GM21423 (cell line): ENCODE results near the gene KCNC4.

Source experiments
- ATAC-seq: cut with Tn5 transposase; IDR thresholded peaks from one replicate; pipeline ENCODE4 v1.9.1; 2021; ENCODE audit warnings: mild to moderate bottlenecking, moderate library complexity; ENCODE audit not compliant: unreplicated experiment

Gene KCNC4

DNA sequence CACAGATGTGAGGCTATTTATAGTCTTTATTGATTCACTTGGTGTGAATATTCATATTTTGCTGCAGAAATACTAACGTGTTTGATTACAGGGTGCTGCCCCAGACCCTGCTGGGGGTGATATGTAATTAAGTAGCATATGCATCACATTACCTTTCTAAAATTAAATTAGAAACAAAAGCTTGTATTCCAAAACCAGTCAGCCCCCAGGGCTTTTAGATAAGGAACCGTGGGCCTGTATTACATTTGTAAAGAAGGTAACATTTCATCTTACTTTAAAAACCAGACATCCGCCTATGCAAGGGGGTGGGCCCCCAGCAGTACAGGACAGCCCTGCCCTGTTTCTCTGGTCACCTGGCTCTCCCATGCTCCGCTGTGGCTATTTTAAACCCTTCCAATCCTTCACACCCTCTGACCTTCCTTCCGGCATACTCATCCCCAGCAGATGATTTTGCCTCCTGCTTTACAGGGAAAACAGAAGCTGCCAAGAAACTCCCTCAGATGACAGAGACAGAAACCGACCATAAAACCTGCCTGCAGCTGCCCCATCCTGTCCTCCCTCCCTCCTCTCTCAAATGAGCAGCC is 22.0 kb upstream of the KCNC4 start:
- ATAC-seq = no peak

DNA sequence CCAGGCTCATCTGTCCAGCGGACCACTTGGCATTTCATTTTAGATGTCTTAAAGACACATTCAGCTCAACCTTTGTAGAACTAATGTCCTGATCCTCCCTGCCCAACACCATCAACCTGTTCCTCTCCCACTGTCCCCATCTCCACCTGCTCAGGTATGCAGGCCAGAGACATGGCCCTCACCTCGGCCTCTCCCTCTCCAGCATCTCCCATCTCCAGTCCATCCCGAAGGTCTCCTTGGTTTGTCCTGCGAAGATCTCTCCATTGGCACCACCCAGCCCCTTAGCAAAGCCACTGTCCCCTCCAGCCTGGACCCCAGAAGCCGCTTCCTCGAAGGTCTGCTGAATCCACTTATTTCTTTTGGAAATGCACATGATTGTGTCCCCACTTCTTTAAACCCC is 20.9 kb upstream of the KCNC4 start:
- ATAC-seq = no peak

DNA sequence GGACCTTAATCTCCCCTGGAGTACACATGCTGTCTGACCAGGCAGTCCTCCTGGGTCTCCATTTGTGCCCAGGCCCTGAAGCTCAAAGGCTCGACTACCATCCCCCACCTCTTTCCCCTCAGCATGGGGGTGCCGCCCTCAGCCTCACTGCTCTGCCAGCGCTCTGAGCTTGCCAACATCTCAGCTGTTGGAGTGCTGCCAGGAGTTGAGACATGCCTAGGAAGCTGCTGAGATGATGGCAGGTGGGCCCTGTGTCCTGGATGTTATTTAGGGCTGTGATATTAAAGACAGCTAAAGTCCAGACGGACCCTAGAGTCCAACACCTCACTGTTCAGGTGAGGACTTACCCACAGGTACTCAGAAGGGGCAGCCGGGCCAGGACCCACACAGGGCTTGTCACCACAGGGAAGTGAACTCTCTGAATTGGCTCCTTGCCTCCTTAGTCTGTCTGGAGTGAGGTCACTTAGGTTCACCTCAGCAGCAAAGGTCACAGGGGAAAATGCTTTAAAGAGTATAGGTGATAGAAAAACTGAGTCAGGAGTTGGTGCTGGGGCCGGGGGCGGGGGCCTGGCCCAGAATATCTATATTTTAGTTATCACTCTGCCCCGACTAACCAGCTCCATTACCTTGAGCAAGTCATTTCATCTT is 19.7 kb upstream of the KCNC4 start:
- ATAC-seq = no peak

DNA sequence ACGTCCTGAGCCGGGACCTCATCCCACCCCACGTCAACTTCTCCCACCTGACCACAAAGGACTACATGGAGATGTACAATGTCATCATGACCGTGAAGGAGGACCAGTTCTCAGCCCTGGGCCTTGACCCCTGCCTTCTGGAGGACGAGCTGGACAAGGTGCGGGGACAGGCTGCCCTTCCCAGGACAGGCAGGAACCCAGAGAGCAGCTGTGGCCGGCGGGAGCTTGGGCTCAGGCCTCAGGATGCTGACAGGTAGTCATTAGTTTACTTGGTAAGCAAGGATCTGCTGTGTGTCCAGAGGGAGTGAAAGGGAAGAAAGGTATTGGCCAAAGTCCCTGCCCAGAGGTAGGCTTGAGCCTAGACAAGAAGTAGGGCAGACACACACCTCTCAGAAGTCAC is 17.6 kb upstream of the KCNC4 start:
- ATAC-seq = no peak

DNA sequence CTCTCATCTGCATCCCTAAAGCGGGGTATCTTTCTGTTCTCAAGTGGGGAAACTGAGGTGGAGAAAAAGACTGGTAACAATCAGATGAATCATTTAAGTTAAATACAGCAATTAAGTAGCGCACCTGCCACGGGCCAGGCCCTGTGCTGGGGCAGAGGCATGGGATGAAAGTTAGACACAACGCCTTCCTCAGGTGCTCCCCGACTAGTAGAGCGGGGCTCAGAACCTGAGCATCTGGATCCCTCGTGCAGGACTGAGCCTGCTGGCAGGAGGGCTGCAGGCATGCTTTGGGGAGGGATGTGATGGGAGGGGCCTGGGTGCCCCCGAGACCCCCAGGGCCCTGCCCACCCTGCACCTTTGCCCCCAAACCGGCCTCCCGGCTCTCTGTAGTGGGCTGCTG is 14.9 kb upstream of the KCNC4 start:
- no peak for ATAC-seq

DNA sequence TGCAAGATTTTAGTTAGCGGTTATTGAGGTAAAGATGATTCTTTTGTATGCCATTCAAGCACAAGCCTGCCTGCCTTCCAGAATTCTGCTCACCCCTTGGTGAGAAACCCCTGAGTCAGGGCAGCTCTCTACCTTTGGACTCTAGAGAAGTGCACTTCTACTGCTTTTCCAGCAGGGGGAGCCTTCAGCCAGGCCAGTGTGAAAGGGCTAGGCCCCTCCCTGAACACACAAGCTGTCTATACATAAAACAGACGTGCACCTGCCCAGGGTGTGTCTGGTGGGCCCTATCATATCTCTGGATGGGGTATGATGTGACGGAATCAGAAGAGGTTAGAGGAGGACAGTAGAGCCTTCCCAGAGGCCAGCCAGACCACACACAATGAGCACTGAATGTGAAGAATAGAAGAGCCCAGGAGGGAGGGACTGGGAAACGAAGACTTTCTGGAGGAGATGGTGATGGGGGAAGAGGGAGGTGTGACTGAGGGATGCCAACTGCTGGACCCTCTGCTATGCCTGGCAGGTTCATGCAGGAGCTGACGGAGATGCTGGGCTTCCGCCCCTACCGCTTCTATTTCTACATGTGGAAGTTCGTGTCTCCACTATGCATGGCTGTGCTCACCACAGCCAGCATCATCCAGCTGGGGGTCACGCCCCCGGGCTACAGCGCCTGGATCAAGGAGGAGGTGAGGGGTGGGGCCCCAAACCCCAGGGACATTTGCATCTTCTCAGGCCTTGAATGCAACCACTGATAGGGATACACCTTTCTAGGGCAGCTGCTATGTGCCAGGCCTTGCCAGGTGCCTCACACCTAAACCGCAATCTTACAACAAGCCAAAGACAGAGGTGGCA is 13.0 kb upstream of the KCNC4 start:
- ATAC-seq = no peak

DNA sequence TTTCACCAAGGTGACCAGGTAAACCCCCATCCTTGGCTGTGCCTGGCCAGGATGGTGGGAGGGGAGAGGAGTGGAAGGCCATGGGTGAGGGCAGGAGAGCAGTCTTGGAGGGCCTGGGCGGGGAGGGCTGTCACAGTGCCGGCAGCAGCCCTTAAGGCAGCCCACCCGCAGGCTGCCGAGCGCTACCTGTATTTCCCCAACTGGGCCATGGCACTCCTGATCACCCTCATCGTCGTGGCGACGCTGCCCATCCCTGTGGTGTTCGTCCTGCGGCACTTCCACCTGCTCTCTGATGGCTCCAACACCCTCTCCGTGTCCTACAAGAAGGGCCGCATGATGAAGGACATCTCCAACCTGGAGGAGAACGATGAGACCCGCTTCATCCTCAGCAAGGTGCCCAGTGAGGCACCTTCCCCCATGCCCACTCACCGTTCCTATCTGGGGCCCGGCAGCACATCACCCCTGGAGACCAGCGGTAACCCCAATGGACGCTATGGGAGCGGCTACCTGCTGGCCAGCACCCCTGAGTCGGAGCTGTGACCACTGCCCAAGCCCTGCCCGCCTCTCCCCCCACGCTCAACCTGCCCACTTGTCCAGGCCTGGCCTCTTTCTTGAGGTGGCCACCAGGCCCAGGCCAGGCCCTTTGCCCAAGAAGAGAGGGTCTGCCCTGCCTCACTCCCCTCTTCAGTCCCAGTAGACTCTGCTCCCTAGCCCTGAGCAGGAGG is 12.0 kb upstream of the KCNC4 start:
- no peak for ATAC-seq

DNA sequence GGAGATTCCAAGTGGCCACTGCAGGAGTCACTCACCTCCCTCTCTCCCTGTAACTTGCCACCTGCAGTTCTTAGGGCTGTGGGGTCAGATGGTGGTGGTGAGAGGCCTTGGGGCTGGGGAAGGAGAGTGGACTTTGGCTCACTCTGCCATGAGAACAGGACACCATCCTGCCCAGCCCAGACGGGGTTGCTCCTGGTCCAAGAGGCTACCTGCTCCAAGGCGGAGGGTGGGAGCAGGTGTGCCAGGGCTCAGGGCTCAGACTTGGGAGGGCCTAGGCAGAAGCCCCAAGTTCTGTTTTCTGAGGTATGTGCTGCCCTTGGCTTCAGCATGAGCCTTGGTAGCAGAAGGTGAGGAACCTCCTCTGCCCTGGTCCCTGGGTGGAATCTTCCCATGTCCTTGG is 11.4 kb upstream of the KCNC4 start:
- no peak for ATAC-seq

DNA sequence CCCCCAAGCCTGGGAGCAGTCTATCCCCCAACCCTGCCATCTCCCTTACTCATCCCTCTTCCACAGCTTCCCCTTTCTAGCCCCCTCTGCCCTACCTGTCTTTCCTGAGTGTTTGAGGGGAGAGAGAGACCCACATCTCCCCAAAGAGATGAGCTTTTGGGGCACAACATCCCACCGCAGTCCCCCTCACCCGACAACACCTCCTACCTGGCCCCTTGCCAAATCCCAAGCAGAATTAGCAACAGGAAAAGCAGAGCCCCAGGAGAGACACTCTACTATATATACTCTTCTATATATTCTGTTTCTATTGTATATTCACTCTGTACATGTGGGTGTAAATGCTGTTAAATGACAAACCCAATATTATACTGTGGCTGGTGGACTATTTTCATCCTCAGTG is 9.9 kb upstream of the KCNC4 start:
- no peak for ATAC-seq

DNA sequence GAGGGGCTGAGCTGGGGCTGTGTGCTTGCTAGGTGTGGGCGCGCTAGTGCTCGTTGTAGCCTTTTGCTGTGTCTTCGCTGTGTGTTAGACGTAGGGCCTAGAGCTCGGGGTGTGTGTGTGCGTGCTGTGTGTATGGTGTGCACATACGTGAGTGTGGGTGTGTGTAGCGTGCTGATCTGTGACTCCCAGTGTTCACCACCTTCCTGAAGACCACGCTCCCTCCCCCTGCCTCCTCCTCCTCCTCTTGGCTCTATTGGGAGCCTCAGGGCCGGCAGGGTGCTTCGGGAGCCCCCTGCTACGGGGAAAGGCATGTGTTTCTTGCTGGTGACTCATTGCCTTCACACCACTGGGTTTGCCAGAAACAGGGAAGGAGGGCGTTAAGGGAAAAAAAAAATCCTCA is 9.4 kb upstream of the KCNC4 start:
- no peak for ATAC-seq

DNA sequence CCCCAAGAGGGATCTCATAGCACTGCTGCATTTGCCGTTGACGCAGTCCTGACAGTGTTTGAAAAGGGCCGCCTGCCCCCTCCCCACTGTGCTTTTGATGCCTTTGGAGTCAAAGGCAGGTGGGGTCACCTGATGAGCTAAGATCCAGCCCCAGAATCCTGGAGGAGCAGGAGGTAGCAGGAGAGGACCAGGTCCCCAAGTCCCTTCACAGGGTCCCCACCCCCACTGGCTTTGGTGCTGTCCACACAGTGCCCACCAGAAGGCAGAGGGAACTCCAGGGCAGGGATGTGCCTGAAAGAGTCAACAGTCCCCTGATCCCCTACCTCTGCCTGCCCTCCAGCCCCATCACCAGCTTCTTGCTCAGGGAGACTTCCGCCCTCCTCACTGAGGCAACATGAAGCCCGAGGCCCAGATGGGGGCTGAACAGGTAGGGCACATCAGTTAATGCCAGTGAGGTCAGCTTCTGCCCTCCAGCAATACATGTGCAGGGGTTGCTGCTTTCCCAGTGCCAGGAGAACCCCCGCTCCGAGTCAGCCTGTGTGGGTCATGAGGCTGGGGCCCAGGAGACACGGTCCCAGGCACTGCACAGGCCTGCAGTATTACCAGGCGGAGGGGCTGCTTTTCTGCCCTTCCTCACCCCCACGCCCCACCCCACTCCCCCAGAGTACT is 8.8 kb upstream of the KCNC4 start:
- no peak for ATAC-seq

DNA sequence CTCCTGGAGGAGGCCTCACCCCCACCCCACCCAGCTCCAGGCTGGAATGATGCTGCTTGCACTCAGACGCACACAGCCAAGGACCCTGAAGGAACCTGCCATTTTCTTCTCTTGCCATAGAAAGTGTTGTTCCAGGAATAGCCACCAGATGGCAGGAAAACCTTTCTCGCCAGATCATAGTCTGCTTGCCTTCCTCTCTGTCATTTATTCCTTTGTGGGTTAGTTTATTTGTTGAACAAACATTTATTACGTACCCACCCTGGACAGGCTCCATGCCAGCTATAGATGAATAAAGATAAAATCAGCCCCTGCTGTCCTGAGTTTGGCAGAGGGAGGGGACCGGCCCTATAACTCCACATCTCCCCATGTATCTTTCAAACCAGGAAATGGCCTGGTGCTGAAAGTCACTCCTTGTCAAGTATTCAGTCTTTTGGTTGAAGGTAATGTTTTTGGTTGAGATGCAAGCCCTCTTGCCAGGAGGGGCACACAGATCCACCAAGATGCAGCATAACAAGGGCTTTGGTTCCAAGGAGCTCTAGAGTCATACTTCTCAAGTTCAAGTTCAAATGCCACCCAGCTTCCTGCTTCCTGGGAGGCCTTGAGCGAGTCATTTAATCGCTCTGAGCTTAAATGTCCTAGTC is 7.0 kb upstream of the KCNC4 start:
- no peak for ATAC-seq

DNA sequence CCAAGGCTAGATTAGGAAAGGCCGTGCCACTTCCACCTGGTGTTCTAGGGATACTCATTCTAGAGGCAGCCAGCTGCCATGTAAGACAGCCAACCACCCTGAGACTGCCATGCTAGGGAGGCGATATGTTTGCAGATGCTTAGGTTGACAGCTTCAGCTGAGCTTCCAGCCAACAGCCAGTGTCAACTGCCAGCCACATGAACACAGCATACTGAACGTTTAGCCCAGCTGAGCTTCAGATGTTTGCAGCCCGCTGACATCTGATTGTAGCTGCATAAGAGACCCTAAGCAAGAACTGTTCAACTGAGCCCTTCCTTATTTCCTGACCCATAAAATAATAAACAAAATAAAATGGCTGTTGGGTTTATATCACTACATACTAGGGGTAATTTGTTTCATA is 5.0 kb upstream of the KCNC4 start:
- ATAC-seq = no peak

DNA sequence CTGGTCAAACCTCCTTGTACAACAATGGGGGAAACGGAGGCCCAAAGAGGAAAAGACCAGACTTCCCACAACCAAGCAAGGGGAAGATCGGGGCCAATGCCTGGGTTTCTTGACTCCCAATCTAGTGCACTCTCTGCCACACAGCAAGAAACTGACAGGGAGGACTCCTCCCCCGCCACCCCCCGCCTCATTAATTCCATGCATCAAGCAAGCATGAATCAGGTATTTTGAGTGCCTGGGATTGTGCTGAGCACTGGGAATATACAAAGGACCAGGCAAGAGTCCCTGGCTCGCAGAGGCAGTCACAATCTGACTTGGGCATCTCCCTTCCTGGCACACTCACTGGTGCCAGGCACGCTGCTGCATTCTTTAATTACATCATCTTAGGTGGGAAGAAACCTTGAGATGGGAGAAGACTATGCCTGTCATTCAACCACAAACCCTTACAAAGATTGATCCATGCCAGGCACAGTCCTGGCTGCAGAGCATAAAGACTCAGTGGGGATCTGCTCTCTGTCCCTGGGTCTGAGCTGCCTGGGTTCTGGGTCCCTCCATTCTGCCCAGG is 4.4 kb upstream of the KCNC4 start:
- ATAC-seq = no peak

DNA sequence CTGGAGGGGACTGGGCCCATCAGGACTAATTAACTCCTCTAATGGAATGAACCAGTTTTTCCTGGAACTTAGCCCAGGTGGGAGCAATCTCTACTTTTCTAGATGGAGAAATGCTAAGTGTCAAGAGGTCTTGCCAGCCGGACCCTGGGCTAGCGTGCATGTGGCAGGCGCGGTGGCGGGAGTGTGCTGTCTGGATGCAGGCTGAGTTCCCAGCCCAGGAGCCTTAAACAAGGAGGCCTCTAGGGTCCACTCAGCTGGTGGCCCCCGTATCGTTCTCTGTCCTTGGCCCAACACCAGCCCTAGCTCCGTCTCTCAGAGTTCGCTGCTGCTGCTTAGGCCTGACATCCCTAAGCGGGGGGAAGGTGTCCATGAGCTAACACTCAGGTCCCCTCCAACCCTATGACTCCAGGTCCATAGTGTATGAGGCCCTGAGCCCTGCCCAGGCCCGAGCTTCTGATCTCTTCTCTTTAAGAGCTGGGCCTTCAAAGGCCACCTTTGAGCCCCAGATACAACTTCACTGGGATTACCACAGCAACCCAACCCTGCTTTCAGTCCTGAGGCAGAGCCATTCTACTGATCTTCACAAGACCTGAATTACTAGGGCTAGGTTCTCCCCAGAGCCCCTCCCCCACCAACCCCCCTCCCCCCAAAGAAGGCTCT is 3.7 kb upstream of the KCNC4 start:
- no peak for ATAC-seq

DNA sequence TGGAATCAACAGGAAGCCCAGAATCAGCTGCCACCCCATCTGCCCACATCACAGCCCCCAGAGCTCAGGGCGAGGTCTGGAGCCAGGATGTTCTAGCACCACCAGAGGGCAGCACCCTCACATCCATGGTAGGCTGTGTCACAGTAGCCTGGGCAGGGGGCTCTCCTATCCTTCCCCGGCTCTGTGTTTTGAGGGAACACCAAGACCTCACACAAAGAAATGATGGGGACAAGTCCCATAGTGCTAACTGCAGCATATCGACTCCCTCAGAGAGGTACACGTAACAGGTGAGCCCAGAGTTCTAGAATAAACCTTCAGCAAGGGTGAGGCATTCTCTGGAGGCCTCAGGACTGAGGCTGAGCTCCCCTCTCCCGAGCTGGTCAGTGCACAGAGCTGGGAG is 2.3 kb upstream of the KCNC4 start:
- no peak for ATAC-seq

DNA sequence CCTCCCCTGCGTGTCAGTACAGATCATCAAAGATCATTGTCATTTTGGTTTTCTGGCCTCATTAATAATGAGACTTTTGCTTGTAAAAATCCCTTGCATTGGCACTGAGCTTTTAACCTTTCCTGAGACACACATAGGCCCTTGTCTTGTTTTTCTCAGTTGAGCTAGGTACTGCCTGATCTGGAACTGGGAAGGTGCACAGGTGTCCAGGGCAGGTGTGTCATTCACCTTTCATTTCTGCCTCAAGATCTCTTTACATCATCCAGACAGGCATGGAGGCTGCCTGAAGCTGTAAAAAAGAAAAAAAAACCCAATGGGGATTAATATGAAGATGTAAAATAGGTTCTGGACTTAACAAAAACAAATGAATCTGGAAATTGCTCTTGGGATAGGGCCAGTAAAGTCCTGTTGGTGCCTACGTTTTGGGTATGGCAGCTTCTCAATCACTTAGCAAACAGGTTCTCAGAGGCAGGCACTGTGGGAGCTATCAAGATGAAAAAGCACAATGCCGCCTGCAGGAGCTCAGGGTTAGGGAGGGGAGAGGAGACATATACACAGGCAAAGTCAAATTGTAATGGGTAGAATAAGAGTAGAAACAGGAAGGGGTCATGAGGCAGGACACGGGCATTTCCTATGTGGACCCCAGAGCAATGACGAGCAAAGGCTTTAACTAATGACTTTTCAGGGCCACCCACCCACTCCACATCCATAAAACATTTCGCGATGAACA is 1.0 kb upstream of the KCNC4 start:
- no peak for ATAC-seq

DNA sequence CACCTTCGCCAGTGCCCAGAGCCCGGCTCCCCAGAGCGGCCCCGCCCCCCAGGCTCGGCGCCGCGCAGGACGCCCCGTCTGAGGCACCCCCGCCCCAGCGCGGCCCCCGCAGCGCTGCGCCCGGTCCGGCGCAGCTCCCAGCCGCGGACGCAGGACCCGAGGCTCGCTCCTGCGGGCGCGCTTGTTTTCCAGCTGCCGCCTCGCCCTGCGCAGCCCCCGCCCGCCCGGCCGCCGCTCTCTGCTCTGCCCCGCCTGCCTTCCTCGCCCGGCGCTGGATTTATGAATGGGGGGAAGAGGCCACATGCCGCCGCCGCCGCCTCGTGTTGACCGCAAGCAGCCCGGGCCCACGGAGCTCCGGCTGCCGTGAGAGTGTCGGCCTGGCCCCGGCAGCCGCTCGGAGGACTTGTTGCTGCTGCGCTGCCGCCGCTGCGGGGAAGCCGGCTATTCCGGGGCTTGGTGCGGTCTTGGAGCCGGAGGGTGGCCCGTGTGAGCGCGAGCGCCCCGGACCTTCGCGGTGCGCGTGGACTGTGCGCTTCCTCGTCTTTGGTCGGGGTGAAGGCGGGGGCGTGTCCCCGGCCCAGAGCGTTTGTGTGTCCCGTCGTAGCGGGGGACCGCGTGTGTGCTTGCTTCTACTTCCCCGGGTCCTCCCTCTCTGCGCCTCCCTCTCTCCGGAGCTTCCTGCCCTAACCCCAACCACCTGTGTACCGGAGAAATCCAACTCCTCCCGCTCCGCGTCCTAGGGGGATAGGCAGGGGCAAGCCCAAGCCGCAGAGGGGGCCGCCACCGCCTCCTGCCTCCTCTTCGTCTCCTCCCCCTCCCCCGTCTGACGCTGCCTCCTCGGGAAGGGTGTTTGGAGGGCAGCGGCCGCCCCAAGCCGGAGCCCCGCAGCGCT is 736 bp downstream of the KCNC4 start:
- peak; percentile 10 for ATAC-seq
